ENCODE measurements around the gene SPPL2B.
"Not testable (repeated sequence)": the region's sequence is repeated elsewhere in the genome, so short reads cannot be mapped to it uniquely, and the experiment has no call there.

SPPL2B gene

GRCh38 chr19:2342656-2343288 is 14.3 kb downstream of the SPPL2B start:
- Mint-ChIP-seq H3K4me3 (no peak overlapping the region), H3K9me3 (no peaks in the 10 kb centered on the region), H3K36me3 (ENCODE audit: low read depth) (peaks cover 5% of the 10 kb centered on the region), H3K27ac (no peak overlapping the region), H3K27me3 (ENCODE audit: low read depth) (no peaks in the 10 kb centered on the region), H3K4me1 (ENCODE audit: low read depth) (no peaks in the 10 kb centered on the region)
- no peak for DNase-seq (ENCODE audit: low spot score)

GRCh38 chr19:2343289-2343982 is 15.0 kb downstream of the SPPL2B start:
- peaks cover 5% of the 10 kb centered on the region for H3K36me3 Mint-ChIP-seq (ENCODE audit: low read depth)
- no peak overlapping the region for H3K27ac Mint-ChIP-seq

GRCh38 chr19:2344381-2344870 is 15.9 kb downstream of the SPPL2B start:
- no peak overlapping the region for H3K4me3 Mint-ChIP-seq
- no peaks in the 10 kb centered on the region for H3K27me3 Mint-ChIP-seq (ENCODE audit: low read depth)
- no peak overlapping the region for H3K27ac Mint-ChIP-seq
- no peaks in the 10 kb centered on the region for H3K4me1 Mint-ChIP-seq (ENCODE audit: low read depth)
- no peaks in the 10 kb centered on the region for H3K9me3 Mint-ChIP-seq
- H3K36me3 Mint-ChIP-seq (ENCODE audit: low read depth), result peaks cover 5% of the 10 kb centered on the region
- DNase-seq (ENCODE audit: low spot score), result no peak

More at GRCh38 chr19:2343289-2343982, 15.0 kb downstream of the SPPL2B start:
- no peaks in the 10 kb centered on the region for H3K4me1 Mint-ChIP-seq (ENCODE audit: low read depth)
- H3K9me3 Mint-ChIP-seq, result no peaks in the 10 kb centered on the region
- H3K27me3 Mint-ChIP-seq (ENCODE audit: low read depth), result no peaks in the 10 kb centered on the region
- H3K4me3 Mint-ChIP-seq, result no peak overlapping the region
- no peak for DNase-seq (ENCODE audit: low spot score)

GRCh38 chr19:2345076-2345475 is 16.6 kb downstream of the SPPL2B start:
- peaks cover 5% of the 10 kb centered on the region for H3K36me3 Mint-ChIP-seq (ENCODE audit: low read depth)
- no peak for DNase-seq (ENCODE audit: low spot score)
- H3K4me1 Mint-ChIP-seq (ENCODE audit: low read depth), result no peaks in the 10 kb centered on the region
- H3K27me3 Mint-ChIP-seq (ENCODE audit: low read depth), result no peaks in the 10 kb centered on the region
- H3K9me3 Mint-ChIP-seq, result no peaks in the 10 kb centered on the region
- H3K27ac Mint-ChIP-seq, result no peak overlapping the region
- no peak overlapping the region for H3K4me3 Mint-ChIP-seq

GRCh38 chr19:2345794-2346663 is 17.5 kb downstream of the SPPL2B start:
- no peaks in the 10 kb centered on the region for H3K27me3 Mint-ChIP-seq (ENCODE audit: low read depth)
- peaks cover 5% of the 10 kb centered on the region for H3K36me3 Mint-ChIP-seq (ENCODE audit: low read depth)
- H3K4me3 Mint-ChIP-seq, result no peak overlapping the region
- H3K27ac Mint-ChIP-seq, result no peak overlapping the region
- DNase-seq (ENCODE audit: low spot score), result no peak
- H3K4me1 Mint-ChIP-seq (ENCODE audit: low read depth), result no peaks in the 10 kb centered on the region
- no peaks in the 10 kb centered on the region for H3K9me3 Mint-ChIP-seq

- not testable (repeated sequence) for H3K27me3 Mint-ChIP-seq (ENCODE audit: low read depth); H3K36me3 Mint-ChIP-seq (ENCODE audit: low read depth); H3K4me3 Mint-ChIP-seq
These were observed 21.3 kb downstream of the SPPL2B start for GRCh38 chr19:2349818-2350217.

GRCh38 chr19:2350656-2351055 is 22.2 kb downstream of the SPPL2B start:
- H3K4me1 Mint-ChIP-seq (ENCODE audit: low read depth), result no peaks in the 10 kb centered on the region
- H3K27ac Mint-ChIP-seq, result no peak overlapping the region
- H3K4me3 Mint-ChIP-seq, result no peak overlapping the region
- peaks cover 3% of the 10 kb centered on the region for H3K36me3 Mint-ChIP-seq (ENCODE audit: low read depth)
- H3K27me3 Mint-ChIP-seq (ENCODE audit: low read depth), result no peaks in the 10 kb centered on the region
- H3K9me3 Mint-ChIP-seq, result no peaks in the 10 kb centered on the region
- no peak for DNase-seq (ENCODE audit: low spot score)

More at GRCh38 chr19:2349818-2350217, 21.3 kb downstream of the SPPL2B start:
- H3K4me1 Mint-ChIP-seq (ENCODE audit: low read depth); H3K27ac Mint-ChIP-seq; H3K9me3 Mint-ChIP-seq; DNase-seq (ENCODE audit: low spot score): not testable (repeated sequence)

GRCh38 chr19:2351591-2351990 is 23.1 kb downstream of the SPPL2B start:
- DNase-seq (ENCODE audit: low spot score), result no peak
- Mint-ChIP-seq H3K4me3 (no peak overlapping the region), H3K9me3 (no peaks in the 10 kb centered on the region), H3K27ac (no peak overlapping the region), H3K4me1 (ENCODE audit: low read depth) (no peaks in the 10 kb centered on the region), H3K27me3 (ENCODE audit: low read depth) (no peaks in the 10 kb centered on the region), H3K36me3 (ENCODE audit: low read depth) (no peaks in the 10 kb centered on the region)

- no peaks in the 10 kb centered on the region for H3K36me3 Mint-ChIP-seq (ENCODE audit: low read depth)
- H3K27me3 Mint-ChIP-seq (ENCODE audit: low read depth), result no peaks in the 10 kb centered on the region
- no peak overlapping the region for H3K4me3 Mint-ChIP-seq
- DNase-seq (ENCODE audit: low spot score), result no peak
- H3K4me1 Mint-ChIP-seq (ENCODE audit: low read depth), result no peaks in the 10 kb centered on the region
- H3K27ac Mint-ChIP-seq, result no peak overlapping the region
- no peaks in the 10 kb centered on the region for H3K9me3 Mint-ChIP-seq
These were observed 23.6 kb downstream of the SPPL2B start for GRCh38 chr19:2352121-2352520.

- H3K27me3 Mint-ChIP-seq (ENCODE audit: low read depth), result no peaks in the 10 kb centered on the region
- no peaks in the 10 kb centered on the region for H3K4me1 Mint-ChIP-seq (ENCODE audit: low read depth)
- no peak overlapping the region for H3K27ac Mint-ChIP-seq
- no peaks in the 10 kb centered on the region for H3K36me3 Mint-ChIP-seq (ENCODE audit: low read depth)
- no peaks in the 10 kb centered on the region for H3K9me3 Mint-ChIP-seq
- DNase-seq (ENCODE audit: low spot score), result no peak
- no peak overlapping the region for H3K4me3 Mint-ChIP-seq
These were observed 24.8 kb downstream of the SPPL2B start for GRCh38 chr19:2353159-2353886.

GRCh38 chr19:2353887-2354592 is 25.6 kb downstream of the SPPL2B start:
- H3K4me1 Mint-ChIP-seq (ENCODE audit: low read depth), result no peaks in the 10 kb centered on the region
- H3K4me3 Mint-ChIP-seq, result no peak overlapping the region
- no peaks in the 10 kb centered on the region for H3K9me3 Mint-ChIP-seq
- H3K36me3 Mint-ChIP-seq (ENCODE audit: low read depth), result no peaks in the 10 kb centered on the region
- DNase-seq (ENCODE audit: low spot score), result no peak
- H3K27me3 Mint-ChIP-seq (ENCODE audit: low read depth), result no peaks in the 10 kb centered on the region
- H3K27ac Mint-ChIP-seq, result no peak overlapping the region

GRCh38 chr19:2354670-2355069 is 26.2 kb downstream of the SPPL2B start:
- Mint-ChIP-seq H3K27me3 (ENCODE audit: low read depth) (no peaks in the 10 kb centered on the region), H3K4me1 (ENCODE audit: low read depth) (no peaks in the 10 kb centered on the region), H3K27ac (no peak overlapping the region), H3K9me3 (no peaks in the 10 kb centered on the region), H3K36me3 (ENCODE audit: low read depth) (no peaks in the 10 kb centered on the region), H3K4me3 (no peak overlapping the region)
- no peak for DNase-seq (ENCODE audit: low spot score)
